Measurements from ENCODE around the gene ASB11.

The ASB11 gene, protein sequence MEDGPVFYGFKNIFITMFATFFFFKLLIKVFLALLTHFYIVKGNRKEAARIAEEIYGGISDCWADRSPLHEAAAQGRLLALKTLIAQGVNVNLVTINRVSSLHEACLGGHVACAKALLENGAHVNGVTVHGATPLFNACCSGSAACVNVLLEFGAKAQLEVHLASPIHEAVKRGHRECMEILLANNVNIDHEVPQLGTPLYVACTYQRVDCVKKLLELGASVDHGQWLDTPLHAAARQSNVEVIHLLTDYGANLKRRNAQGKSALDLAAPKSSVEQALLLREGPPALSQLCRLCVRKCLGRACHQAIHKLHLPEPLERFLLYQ

DNA sequence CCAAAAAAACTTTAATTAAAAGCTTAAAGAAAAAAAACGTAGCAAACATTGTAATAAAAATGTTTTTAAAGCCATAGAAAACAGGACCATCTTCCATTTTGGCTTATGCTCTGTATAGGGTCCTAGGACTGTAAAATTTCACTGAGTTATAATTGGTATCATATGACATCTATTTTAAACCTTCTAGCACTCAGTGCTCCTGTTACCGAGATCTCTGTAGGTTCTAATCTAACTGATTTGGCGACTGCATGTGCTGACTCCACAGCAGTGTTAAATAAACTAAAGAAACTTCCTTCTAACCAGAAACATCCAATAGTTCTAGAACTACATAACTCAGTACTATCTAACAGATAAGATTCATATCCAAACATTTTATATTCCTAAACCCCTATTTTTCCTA, at the start of gene ASB11:
ASB11 (minus strand) TSS at position 132 of the 400 bp plus-strand sequence; CDS start at position 97, 35 bp downstream.
- no peak for DNase-seq (ENCODE audit: low read depth)

DNA sequence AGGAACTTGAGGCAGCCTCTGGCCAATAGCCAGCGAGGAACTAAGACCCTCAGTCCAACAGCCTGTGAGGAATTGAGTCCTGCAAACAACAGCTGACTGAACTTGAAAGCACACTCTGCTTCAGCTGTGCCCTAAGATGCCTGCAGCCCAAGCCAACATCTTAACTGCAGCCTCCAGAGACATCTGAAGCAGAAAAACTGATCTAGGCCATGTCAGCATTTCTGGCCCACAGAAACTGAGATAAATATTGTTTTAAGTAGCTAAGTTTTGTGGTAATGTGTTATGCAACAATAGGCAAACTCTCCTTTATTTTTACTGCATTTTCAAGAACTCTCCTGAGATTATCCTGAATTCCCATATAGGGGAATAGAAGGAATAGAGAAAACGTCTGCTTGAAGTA, 44.3 kb upstream of the ASB11 start:
- DNase-seq (ENCODE audit: low read depth): no peak

DNA sequence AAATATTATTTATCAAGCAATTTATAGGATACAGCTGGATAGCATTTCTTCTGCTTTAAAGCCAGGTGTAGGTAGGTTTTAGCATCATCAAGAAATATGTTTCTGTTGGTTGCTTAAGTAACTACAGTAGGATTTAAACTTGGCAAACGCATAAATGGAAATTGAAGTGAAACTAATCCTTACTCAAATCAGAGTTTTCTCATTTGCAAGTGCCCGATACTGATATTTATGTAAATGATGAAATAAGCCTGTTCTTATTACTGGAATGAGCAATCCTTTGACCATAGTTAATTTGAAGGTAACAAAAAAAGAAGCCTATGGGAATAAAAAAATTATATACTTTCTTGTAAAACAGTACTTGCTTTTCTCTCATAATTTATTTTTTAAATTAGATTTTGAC, 43.1 kb upstream of the ASB11 start:
- no peak for DNase-seq (ENCODE audit: low read depth)

DNA sequence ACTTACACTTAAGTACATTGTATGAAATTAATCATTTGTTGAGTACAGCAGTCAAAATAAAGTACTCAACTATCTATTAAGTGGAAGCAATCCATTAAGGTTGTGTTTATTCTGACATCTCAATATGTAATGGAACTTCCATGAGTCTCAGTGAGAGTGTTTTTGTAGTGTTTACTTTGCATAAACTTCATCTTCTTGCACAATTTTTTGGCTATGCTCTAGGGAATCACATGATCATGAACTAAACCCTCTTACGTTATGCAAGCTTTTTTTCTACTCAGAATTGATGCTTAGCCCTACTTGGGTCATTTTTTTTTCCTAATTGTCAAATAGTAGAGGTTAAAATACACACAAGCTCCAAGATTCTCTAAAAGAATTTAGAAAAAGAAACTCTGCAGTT, 41.0 kb upstream of the ASB11 start:
- DNase-seq (ENCODE audit: low read depth): no peak

DNA sequence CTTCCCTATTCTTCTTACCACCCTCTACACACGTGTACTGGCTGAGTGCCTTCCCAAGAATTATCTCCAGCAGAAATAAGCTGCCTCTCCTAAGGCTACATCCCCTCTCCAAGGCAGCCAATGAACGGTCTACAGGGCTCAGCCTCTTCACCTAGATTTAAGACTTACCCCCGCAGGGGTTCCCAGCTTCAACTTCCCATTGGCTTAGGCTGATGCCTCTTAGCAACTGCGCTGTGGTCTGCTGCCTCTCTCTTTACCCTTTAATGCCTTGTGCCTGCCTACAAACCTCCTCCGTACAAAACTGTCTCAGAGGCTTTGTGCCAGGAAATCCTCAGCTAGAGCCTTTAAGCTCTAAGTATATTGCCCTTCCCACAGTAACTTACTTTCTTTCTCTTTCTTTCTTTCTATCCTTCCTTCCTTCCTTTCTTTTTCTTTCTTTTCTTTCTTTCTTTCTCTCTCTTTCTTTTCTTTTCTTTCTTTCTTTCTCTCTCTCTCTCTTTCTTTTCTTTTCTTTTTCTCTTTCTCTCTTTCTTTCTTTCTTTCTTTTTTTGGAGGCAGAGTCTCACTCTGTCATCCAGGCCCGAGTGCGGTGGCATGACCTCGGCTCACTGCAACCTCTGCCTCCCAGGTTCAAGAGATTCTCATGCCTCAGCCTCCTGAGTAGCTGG, 35.0 kb upstream of the ASB11 start:
- DNase-seq (ENCODE audit: low read depth): no peak

DNA sequence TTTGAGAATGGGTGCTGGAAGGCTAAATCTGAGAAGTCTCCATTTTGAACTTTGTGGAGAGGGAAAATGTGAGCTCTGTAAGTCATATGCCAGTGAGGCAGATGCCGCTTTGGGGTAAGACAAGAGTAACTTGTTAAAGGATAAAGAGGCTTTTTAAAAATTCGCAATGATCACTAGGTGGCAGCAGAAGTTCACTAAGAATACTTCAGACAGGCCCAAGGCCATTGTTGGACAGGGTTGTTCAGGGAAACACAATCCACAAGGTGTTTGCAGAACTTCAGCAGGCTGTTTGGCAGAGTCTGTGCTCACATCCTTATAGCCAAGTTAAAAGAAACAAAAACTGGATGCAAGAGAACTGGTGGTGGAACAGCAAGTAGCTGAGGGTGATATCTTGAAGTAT, 33.6 kb upstream of the ASB11 start:
- DNase-seq (ENCODE audit: low read depth): no peak

DNA sequence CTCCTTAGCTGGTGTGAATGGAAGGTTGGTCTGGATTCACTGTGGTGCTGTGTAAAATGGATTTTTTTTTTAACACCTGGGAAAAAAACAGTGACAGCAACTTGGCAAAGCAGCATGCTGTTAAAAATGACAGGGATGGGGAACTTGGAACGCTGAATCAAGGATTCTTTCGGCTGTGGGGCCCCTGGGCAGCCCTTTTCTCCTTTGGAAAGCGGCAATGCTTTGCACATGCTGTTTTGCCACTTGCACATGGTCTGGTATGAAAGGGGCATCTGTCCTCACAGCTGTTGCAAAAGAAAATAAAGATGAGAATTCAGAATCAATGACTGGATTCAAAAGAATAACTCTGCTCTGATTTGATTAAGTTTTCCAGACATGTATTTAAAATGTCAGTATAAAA, 30.5 kb upstream of the ASB11 start:
- no peak for DNase-seq (ENCODE audit: low read depth)

DNA sequence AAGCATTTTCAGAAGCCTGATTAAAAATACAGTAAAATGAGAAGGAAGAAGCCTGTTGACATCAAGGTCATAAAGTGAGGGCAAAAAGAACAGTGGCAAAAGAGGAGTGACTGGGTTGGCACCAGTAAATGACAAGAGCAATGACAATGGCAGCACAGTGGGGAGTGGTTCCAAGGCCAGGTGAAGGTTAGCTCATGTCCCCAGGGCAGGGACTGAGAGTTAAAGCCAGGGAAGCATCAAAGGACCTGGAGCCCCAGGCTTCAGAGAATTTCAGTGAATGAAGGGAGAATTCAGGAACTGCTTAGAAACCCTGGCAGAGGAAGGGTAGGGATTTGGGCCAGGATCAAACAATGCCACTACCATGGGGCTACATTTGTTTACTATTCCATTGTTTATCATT, 28.7 kb upstream of the ASB11 start:
- no peak for DNase-seq (ENCODE audit: low read depth)

DNA sequence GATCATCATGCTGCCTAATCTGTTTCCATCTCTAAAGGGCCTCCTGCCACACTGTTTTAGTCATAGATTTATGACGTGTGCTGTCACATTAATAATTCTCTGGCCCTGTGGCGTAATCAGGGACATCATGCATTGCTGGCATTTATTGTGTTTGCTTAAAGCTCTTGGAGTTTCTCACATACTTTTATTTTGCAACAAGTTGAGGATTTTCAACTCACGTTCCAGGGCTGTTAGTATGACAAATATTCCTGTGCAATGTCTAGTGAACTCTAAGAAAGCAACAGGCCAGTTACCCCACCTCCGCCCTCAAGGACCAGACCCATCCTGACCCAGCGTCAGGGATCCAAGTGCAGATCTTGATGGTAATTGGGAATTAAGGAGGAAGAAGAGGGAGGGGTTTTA, 27.6 kb upstream of the ASB11 start:
- no peak for DNase-seq (ENCODE audit: low read depth)

DNA sequence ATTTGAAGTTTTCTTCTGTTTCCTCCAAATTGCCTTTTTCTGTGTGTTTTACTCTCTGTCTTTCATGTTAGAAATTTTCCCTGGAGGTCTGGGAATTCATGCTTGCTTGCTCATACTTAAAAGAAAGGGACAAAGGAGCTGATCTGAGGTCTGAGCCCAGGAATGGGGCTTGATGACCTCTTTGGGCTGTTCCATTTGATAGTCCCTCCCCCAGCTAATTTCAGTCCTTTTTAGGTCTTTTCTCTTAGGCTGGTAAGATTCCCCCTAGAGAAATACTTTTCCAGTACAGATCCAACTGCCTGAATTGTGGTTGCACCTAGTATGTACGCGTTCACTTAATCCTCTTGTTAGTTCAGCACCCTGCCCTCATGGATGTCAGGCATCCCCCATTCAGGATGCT, 25.4 kb upstream of the ASB11 start:
- DNase-seq (ENCODE audit: low read depth): no peak

DNA sequence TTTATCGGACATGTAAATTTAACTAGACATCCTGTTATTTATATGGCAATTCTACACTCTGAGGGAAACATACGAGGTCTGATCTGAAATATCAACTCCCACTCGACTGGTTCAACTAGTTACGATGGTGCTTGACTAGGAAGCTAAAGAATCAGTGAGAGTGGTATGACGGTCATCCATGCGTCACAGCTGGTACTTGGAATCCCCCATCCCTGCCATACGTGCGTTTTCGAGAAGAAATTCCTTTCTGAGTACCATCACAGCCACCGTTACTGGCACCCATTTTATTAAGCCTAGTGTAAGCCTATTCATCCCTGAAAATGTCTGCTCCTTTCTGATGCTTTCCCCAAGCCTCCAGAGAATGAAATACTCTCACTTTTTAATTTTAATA, 20.6 kb upstream of the ASB11 start:
- peak; percentile 12 for DNase-seq (ENCODE audit: low read depth)

DNA sequence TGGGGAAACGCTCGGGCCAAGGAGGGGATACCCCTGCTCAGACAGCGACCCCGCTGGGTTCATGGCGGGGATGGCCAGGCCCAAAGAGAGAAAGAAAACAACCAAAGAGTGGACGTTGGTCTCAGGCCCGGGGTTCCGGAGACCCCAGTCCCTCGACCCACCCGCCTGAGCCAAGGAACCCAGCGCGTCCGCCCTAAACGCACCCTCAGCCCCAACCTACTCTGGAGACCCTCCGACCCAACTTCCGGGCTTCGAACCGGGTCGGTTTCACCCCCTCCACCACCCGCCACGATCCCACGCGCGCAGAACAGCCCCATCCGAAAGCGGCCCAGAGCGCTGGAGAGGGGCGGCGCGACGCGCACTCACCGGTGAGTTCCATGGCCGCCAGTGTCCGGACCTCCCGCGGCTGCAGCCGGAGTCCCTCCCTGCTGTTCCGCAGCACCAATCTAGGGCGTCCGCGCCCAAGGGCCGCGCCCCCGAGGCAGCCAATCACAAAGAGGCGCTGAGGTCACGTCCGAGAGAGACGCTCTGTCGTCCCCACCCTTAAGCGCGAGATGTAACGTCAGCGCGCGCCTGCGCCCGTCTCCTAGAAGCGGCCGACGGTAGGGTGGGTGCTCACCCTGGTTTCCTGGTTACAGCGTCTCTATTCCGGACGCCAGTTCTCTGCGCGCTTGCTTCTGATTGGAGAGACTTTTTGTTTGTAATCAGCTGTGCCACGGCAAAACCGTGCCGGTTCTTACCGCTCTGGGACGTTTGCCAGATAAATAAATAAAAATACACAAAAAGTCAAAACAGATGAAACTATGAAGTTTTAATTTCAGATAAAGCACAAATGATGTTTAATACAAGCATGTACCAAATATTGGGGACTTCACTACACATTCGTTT, 19.9 kb upstream of the ASB11 start, which contains the start of gene PIGA:
PIGA (minus strand) TSS at position 389 of the 888 bp plus-strand sequence. CDS start 3,593 bp downstream, outside the sequence.
- peak; percentile 86 for DNase-seq (ENCODE audit: low read depth)

DNA sequence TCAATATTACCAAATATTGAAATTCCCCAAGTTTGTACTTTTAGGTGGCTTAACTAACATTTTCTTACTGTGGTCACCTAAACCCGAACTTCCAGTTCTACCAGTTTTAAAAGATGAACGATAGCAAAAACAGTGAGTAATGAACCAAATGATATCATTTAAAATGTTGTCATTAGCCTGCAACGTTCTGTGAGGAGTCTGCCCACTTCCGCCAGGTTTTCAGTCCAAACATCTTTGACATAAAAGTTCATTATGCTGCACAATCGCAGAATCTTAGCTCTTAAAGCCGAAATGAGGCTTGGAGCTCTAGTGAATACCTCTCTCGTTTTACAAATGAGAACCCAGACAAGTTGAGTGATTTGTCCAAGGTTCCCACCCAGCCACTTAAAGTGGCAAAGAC, 19.1 kb upstream of the ASB11 start:
- DNase-seq (ENCODE audit: low read depth): no peak

DNA sequence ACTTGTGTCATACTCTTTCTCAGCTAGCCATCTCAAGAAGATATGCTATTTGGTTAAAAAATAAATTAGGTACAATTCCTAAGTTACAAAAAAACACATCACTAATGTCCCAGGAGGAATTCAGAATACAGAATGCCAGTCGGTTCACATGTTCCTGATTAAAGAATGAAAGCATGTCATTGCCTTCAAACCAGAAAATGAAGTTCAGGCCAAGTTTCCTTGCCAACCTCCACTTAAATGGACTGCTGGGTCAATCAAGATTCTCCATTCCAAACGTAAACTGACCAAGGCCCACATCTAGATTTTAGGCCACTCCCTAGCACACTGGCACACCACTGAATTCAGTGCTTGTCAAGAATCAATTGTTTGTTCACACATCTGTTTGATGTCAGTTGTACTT, 13.4 kb upstream of the ASB11 start:
- DNase-seq (ENCODE audit: low read depth): no peak

DNA sequence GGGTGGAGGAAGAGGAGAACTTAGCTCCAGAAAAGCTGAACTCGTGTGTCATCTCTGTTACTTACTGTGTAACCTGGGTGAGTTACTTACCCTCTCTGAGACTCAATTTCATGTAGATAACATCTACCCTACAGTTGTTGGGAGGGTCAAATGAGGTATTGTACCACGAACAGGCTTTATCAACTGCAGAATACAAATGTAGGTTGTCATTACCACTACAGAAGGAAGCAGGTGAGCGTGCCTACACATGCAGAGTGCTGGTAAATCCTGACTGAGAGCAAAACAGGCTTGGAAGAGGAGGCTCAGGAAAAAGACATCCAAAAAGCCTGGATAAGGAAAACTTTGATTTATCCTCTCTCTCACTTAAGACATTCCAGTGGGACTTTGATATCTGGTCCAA, 12.7 kb upstream of the ASB11 start:
- DNase-seq (ENCODE audit: low read depth): no peak

DNA sequence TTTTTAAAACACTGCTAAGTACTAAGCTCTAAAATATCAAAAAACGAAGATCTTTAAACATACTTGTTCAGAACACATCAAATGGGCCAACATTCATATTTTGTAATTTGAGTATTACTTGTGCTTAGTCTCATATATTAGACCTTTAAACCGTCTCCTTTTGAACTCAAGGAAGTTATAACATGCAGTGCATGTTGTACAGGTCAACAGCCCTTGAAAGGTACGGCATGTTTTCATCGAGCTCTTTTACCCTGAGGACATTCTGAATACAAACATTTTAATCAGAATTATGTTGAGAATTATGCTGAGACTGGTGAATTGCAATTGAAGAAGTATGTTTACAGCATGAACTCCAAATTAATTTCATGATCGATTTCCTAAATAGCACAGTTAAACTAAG, 7.0 kb upstream of the ASB11 start:
- DNase-seq (ENCODE audit: low read depth): no peak

DNA sequence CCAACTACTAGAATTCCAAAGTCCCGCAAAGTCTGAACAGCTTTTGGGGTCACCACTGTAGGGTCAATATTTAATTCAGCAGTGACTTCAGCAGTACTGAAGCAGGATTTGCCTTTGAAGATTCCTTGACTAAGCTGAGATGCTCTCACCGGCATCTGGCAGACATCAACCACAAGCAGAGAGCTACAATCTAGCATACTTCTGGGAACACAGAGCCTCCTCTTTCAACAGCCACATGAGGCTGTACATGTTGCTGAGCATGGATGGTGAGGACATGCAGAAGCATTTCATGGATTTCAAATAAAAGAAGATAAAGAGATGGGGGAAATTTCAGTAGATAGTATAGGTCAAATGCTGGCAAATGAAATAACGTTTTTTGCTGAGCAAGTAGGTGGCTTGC, 6.6 kb upstream of the ASB11 start:
- no peak for DNase-seq (ENCODE audit: low read depth)

DNA sequence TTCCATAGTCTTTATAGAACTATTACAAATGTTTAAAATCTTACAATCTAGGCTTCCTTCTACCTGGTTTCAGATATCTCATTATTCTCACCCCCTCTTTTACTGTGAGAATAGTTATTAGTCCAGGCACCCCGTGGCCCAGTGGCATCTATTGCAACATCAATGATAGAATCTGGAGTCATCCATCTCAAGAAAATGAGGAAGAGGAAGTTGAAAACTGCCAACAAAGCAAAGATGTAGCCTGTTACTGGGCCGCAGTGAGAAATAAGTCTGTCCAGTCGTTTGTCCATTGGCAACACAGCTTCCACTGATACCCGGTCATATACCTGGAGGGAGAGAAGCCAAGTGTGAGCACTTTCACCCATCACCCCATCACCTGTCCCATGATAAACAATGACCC, 6.0 kb upstream of the ASB11 start:
- DNase-seq (ENCODE audit: low read depth): no peak

DNA sequence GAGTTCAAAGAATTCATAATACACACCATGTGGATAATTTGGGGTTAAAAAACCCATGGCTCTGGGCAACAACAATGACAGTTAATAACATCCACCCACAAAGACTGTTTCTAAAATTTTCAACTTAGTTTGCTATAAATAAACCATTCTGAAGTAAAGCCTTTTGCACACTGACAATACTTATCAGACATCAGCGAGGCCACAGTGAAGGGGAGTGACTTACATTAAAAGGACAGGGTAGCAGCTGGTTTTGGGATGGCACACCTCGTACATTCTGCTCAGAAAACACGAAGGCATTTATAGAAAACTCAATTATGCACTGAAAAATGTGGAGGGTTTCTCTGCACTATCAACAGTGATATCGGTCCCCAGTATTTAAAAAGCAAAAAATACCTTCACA, 4.9 kb upstream of the ASB11 start:
- DNase-seq (ENCODE audit: low read depth): no peak

DNA sequence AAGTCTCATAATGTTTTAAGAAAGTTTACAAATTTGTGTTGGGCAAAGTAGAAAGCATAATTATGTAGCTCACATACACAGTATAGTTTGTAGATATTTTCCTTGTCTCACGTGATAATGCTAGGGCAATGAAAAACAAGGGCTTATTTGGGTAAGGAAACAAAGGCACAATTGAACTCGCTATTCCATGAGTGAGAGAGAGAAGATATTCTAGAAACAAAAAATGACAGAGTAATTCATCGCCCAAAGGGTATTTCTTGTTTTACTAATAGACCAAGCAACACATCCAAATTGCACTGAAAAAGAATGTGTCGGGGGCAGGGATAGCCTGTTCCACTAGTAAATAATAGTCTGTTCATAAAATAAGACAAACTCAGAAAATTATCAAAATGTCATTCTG, 3.6 kb upstream of the ASB11 start:
- no peak for DNase-seq (ENCODE audit: low read depth)

DNA sequence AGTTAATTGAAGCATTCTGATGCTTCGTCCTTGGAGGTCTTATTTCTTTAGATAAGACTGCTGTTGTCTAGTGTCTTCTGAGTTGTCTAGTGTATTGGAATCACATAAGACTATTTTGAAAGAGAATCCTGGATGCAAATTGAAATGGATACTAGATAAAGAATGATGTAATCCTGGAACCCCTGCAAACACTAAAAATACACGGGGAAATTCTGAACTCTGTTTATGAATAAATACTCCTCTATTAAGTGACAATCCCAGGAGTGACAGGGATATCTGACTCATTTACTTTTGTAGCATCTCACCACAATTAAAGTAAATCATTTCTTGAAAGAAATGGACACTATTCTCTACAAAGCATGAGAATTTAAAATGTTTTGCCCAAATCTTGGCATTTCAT, 968 bp downstream of the ASB11 start:
- no peak for DNase-seq (ENCODE audit: low read depth)

DNA sequence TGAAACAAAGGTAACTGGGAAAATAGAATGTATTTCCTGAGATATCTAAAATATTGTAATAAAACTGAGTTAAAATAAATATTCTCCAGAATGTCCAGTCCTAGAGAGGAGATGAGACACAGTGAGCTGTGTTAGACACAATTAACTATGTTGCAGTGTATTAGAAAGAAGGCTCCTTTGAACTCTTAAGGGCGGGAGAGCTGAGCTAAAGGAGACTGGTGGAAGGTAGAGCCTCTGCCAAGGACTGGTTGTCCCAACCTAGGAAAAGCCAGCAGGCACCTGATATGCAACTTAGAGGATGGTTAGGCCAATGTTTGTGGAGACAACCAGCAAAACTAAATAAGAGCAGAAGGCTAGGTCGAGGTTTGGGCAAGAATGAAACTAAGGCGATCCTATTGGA, 4.3 kb downstream of the ASB11 start:
- DNase-seq (ENCODE audit: low read depth): no peak

DNA sequence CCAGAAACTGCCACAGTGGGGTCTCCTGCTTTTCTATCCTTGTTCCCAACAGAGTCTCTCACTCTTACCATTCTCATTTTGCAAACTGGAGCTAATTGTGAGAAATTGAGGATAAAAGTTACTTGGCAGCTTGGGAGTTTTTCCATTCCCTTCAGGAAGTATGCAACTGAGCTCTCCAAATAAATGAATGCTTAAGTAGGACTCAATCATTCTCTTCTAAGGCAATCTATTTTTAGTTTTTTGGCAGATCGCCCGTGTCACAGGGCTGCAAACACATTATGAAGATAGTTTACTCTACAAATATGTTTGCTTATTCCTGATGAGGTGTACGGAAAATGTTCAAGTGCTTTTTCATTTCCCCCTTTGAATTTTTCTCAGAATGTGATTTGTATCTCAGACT, 5.3 kb downstream of the ASB11 start:
- no peak for DNase-seq (ENCODE audit: low read depth)

All from stimulated activated CD4-positive, alpha-beta T cell treated with anti-CD3 and anti-CD28 coated beads, Interleukin-2, amount 100 ng/mL, for 4 hours (primary cell).